K562 (cell line): ENCODE measurements around the gene MFF. TPM values are rescaled to one million over a fixed set of nuclear protein-coding genes. Genes with fewer than 3 reads are reported as not detected.

ENCODE experiments used
- ATAC-seq: fragments of 200-7000 bp; cut with Tn5 transposase; 3 replicates; pipeline ENCODE4 v1.9.1; 2020; ENCODE audit warnings: moderate library complexity
- BruUV-seq: library from RNA; stranded (reverse); fragments of 400-500 nt; replicated peaks from 2 replicates; lab custom pipeline; 2021; lab: Mats Ljungman, UMichigan
- CTCF ChIA-PET: fragments of 300-600 bp; formaldehyde crosslinking; extraction: SDS; loops from one replicate; lab custom pipeline; 2021; ENCODE audit warnings: low intra/inter-chr PET ratio; lab: Yijun Ruan, JAX
- POLR2A ChIA-PET: fragments of 300-600, 350-650 bp; sonication (Branson Sonifier 250); formaldehyde crosslinking; extraction: SDS; loops from one replicate; lab custom pipeline; 2021; ENCODE audit warnings: antibody characterized with exemption, inconsistent platforms; lab: Yijun Ruan, JAX
- DNase-seq, 4 experiments: peaks; one replicate each; pipeline versions ENCODE4 v3.0.0 to v3.0.0-alpha.2; 2011 to 2018; ENCODE audit warnings: low spot score in 3 of 4, mixed read lengths in 3 of 4; ENCODE audit errors: extremely low read depth in 1 of 4
- FAIRE-seq: peaks from 2 replicates; lab custom pipeline; 2011; peaks lifted over from hg19 to GRCh38; lab: Jason Lieb, UNC
- H2AFZ ChIP-seq: 2 replicates; pipeline ENCODE4 v1.6.0; 2011; ENCODE audit warnings: low read depth, low read length, control low read depth, inconsistent platforms
- H3K27ac ChIP-seq: fragments of 200-600 bp; 3 replicates; pipeline ENCODE4 v1.8.0; 2011; ENCODE audit warnings: low read depth, mild to moderate bottlenecking, control low read depth, inconsistent platforms, low read length, moderate library complexity, mixed read lengths; ENCODE audit errors: extremely low read depth
- H3K27me3 ChIP-seq, 2 experiments: fragments of 300-600 bp in 1 of 2; 2 replicates in 1 of 2; 3 replicates in 1 of 2; pipeline versions ENCODE4 v1.6.0 to v1.8.0; 2011; ENCODE audit warnings: inconsistent platforms in 2 of 2, low read length in 2 of 2, mild to moderate bottlenecking in 1 of 2, mixed read lengths in 1 of 2, moderate library complexity in 1 of 2; ENCODE audit not compliant: control insufficient read depth in 2 of 2, insufficient read depth in 2 of 2
- H3K36me3 ChIP-seq: fragments of 300-600 bp; 3 replicates; pipeline ENCODE4 v1.8.0; 2011; ENCODE audit warnings: mild to moderate bottlenecking, low read length, inconsistent platforms; ENCODE audit not compliant: control insufficient read depth, insufficient read depth
- H3K4me1 ChIP-seq, 2 experiments: fragments of 200-600 bp in 1 of 2; replicated peaks in 1 of 2; 2 replicates in 1 of 2; 3 replicates in 1 of 2; pipeline versions ENCODE4 v1.5.1 to v1.8.0; 2011; ENCODE audit warnings: inconsistent platforms in 2 of 2, low read length in 2 of 2, mild to moderate bottlenecking in 1 of 2, mixed read lengths in 1 of 2, moderate library complexity in 1 of 2; ENCODE audit not compliant: control insufficient read depth in 2 of 2, insufficient read depth in 2 of 2
- H3K4me2 ChIP-seq: 2 replicates; pipeline ENCODE4 v1.6.1; 2011; ENCODE audit warnings: low read length, control low read depth, inconsistent platforms, mixed read lengths; ENCODE audit not compliant: insufficient read depth
- H3K4me3 ChIP-seq: fragments of 200-600 bp; sonication (generic), shearing (Covaris generic); 2 replicates; pipeline ENCODE4 v1.5.1; 2016; ENCODE audit warnings: control low read depth, inconsistent platforms
- H3K79me2 ChIP-seq: fragments of 200-600 bp; 3 replicates; pipeline ENCODE4 v1.8.0; 2011; ENCODE audit warnings: low read length, inconsistent platforms; ENCODE audit not compliant: control insufficient read depth, insufficient read depth
- H3K9ac ChIP-seq, 2 experiments: 2 replicates each; pipeline versions ENCODE4 v1.6.0 to v1.6.1; 2011; ENCODE audit warnings: low read depth in 2 of 2, low read length in 2 of 2, control low read depth in 1 of 2, inconsistent platforms in 1 of 2, mild to moderate bottlenecking in 1 of 2, mixed read lengths in 1 of 2; ENCODE audit not compliant: insufficient read depth in 1 of 2
- H3K9me1 ChIP-seq: one replicate; pipeline ENCODE4 v1.6.0; 2011; ENCODE audit warnings: inconsistent platforms, mild to moderate bottlenecking, low read length, moderate library complexity; ENCODE audit not compliant: control insufficient read depth, insufficient read depth
- H3K9me3 ChIP-seq: replicated peaks from 2 replicates; pipeline ENCODE4 v1.5.1; 2011; ENCODE audit warnings: low read depth, low read length, inconsistent platforms; ENCODE audit not compliant: control insufficient read depth, insufficient read depth
- H4K20me1 ChIP-seq: replicated peaks from 2 replicates; pipeline ENCODE4 v1.6.1; 2011; ENCODE audit warnings: low read length, inconsistent platforms, mixed read lengths; ENCODE audit not compliant: control insufficient read depth, insufficient read depth
- CBFA2T2 ChIP-seq: fragments of 450-650 bp; conservative IDR thresholded peaks from 2 replicates; pipeline ENCODE4 v1.6.1; 2017; ENCODE audit warnings: mild to moderate bottlenecking
- CBFA2T3 ChIP-seq: fragments of 450-650 bp; IDR thresholded peaks from 2 replicates; pipeline ENCODE4 v1.6.1; 2017
- MYC ChIP-seq, 2 experiments: fragments of 250-450 bp in 1 of 2; sonication (Bioruptor Pico) in 1 of 2; IDR thresholded peaks; 2 replicates each; pipeline versions ENCODE4 v1.5.1 to v1.6.1; 2012 to 2021; ENCODE audit warnings: low read depth in 2 of 2, borderline replicate concordance in 1 of 2, improper control_type of control experiment in 1 of 2, low read length in 1 of 2, mild to moderate bottlenecking in 1 of 2, moderate library complexity in 1 of 2
- NCOR1 ChIP-seq: fragments of 450-650 bp; IDR thresholded peaks from 2 replicates; pipeline ENCODE4 v1.6.1; 2016; ENCODE audit warnings: mild to moderate bottlenecking, moderate library complexity
- RCOR1 ChIP-seq, 2 experiments: IDR thresholded peaks; 2 replicates each; pipeline ENCODE4 v1.6.1; 2012; ENCODE audit warnings: low read depth in 2 of 2, low read length in 2 of 2, borderline replicate concordance in 1 of 2, improper control_type of control experiment in 1 of 2
- SAFB2 ChIP-seq: fragments of 200-400 bp; formaldehyde crosslinking; IDR thresholded peaks from 2 replicates; pipeline ENCODE4 v1.6.1; 2018; ENCODE audit warnings: borderline replicate concordance, low read length, low read depth, moderate library complexity; ENCODE audit not compliant: severe bottlenecking
- SMARCA4 ChIP-seq: fragments of 450-650 bp; IDR thresholded peaks from 2 replicates; pipeline ENCODE4 v1.6.1; 2016
- SOX6 ChIP-seq: fragments of 450-650 bp; IDR thresholded peaks from 2 replicates; pipeline ENCODE4 v1.6.1; 2014; ENCODE audit warnings: mild to moderate bottlenecking
- TCF3 ChIP-seq: sonication (generic); formaldehyde crosslinking; IDR thresholded peaks from 2 replicates; pipeline ENCODE4 v1.4.0; 2020; ENCODE audit warnings: mild to moderate bottlenecking, missing genetic modification reagents
- ZBTB1 ChIP-seq: sonication (generic); formaldehyde crosslinking; IDR thresholded peaks from 2 replicates; pipeline ENCODE4 v1.8.1; 2023; ENCODE audit warnings: missing genetic modification reagents, low read depth, mild to moderate bottlenecking, borderline replicate concordance
- ZC3H4 ChIP-seq: sonication (generic); formaldehyde crosslinking; IDR thresholded peaks from 2 replicates; pipeline ENCODE4 v1.9.0; 2021; ENCODE audit warnings: missing genetic modification reagents, borderline replicate concordance
- ZNF146 ChIP-seq: IDR thresholded peaks from one replicate; pipeline ENCODE4 v1.6.1; 2018; ENCODE audit warnings: missing compliant biosample characterization; ENCODE audit not compliant: unreplicated experiment
- WGBS: fragments of 100-300 bp; shearing (Covaris generic); methylation state at CpG from one replicate; pipeline ENCODE4 v1.1.6; 2016; ENCODE audit warnings: low coverage, mixed read lengths; ENCODE audit not compliant: insufficient coverage; ENCODE audit errors: missing lambda C conversion rate; 5-methylcytosine and 5-hydroxymethylcytosine counted together
- in situ Hi-C: fragments of 300-500 bp; cut with MboI; formaldehyde crosslinking; loops from 4 replicates; pipeline ENCODE4 v1.15.0; 2018; ENCODE audit warnings: inconsistent platforms, mixed read lengths
- intact Hi-C: fragments of 100-400 bp; cut with micrococcal nuclease; formaldehyde crosslinking; loops from 2 replicates; pipeline ENCODE4 v1.14.2; 2022
- polyA plus RNA-seq, 8 experiments: library from polyadenylated mRNA; depleted of rRNA in 4 of 8; stranded (reverse) in 5 of 8; unstranded in 3 of 8; fragments of >200 nt; fragmentation: Nextera tagmentation in 2 of 8; fragmentation: Illumina TruSeq in 1 of 8; extraction: Ambion mirVana in 2 of 8; extraction: Trizol in 1 of 8; gene quantifications; 2 replicates each; pipeline versions ENCODE4 v1.2.1 to v1.2.3, GENCODE V29; 2011 to 2014; ENCODE audit warnings: inconsistent platforms in 1 of 8, missing spikeins in 1 of 8
- total RNA-seq, 7 experiments: library from RNA; depleted of rRNA in 6 of 7; stranded (reverse); fragments of >200 nt in 6 of 7; fragmentation: Illumina TruSeq in 2 of 7; extraction: Trizol in 2 of 7; gene quantifications; 2 replicates each; pipeline versions ENCODE4 v1.2.1 to v1.2.3, GENCODE V29; 2011 to 2021; ENCODE audit warnings: low replicate concordance in 1 of 7
- TF ChIP-seq, protein P1 (sequence below), 2 experiments: IDR thresholded peaks; 2 replicates each; pipeline ENCODE4 v1.6.1; 2011; ENCODE audit warnings: borderline replicate concordance in 1 of 2, control low read depth in 1 of 2, low read depth in 1 of 2, low read length in 1 of 2, mild to moderate bottlenecking in 1 of 2, mixed read lengths in 1 of 2, moderate library complexity in 1 of 2; ENCODE audit not compliant: insufficient read depth in 1 of 2, insufficient read length in 1 of 2, poor library complexity in 1 of 2, severe bottlenecking in 1 of 2; ENCODE audit errors: extremely low read depth in 1 of 2

Gene MFF
- total and polyA plus RNA-seq, 9 of the 15 experiments (the other 6 are each of a cell fraction or from before 2014, with no cell fraction given), result 9.4 to 75.4 (median 55.7) TPM

DNA sequence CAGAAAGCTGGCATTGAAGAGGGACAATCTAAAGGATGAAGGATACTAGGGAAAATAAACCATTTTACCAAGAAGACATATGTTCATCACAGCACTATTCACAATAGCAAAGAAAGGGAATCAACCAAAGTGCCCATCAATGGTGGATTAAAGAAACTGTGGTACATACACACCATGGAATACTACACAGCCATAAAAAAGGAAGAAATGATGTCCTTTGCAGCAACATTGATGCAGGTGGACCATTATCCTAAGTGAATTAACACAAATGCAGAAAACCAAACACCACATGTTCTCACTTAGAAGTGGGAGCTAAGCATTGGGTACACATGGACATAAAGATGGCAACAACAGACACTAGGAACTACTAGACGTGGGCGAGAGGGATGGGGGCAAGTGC lies 7.2 kb upstream of the MFF start:
- H3K9ac ChIP-seq, result no peak overlapping the region
- H3K4me2 ChIP-seq, result no peak overlapping the region
- no peak overlapping the region for H2AFZ ChIP-seq
- no peak overlapping the region for H3K4me3 ChIP-seq
- BruUV-seq, result no TSS peak
- DNase-seq (no peak), FAIRE-seq (no peak), ATAC-seq (no peak)
- peak; percentile 59 for TF ChIP-seq ZNF146 (CRISPR knock-in tag)
- TF ChIP-seq SAFB2, result no peak
- H3K4me1 ChIP-seq, result peaks cover 0 to 7% of the 10 kb centered on the region in 2 experiments; a peak in 2 of 5 replicates
- WGBS, result 26% methylated on average over 2 of the region's 2 CpGs
- in situ Hi-C loops, result no loop called here
- no peaks in the 10 kb centered on the region for H3K27me3 ChIP-seq
- H3K9me1 ChIP-seq, result no peaks in the 10 kb centered on the region
- H3K36me3 ChIP-seq, result no peaks in the 10 kb centered on the region
- POLR2A ChIA-PET, result no interaction called here
- no peaks in the 10 kb centered on the region for H4K20me1 ChIP-seq
- CTCF ChIA-PET, result no interaction called here
- no peaks in the 10 kb centered on the region for H3K9me3 ChIP-seq
- H3K27ac ChIP-seq, result no peak overlapping the region
- intact Hi-C loops, result no loop called here
- H3K79me2 ChIP-seq, result no peaks in the 10 kb centered on the region

DNA sequence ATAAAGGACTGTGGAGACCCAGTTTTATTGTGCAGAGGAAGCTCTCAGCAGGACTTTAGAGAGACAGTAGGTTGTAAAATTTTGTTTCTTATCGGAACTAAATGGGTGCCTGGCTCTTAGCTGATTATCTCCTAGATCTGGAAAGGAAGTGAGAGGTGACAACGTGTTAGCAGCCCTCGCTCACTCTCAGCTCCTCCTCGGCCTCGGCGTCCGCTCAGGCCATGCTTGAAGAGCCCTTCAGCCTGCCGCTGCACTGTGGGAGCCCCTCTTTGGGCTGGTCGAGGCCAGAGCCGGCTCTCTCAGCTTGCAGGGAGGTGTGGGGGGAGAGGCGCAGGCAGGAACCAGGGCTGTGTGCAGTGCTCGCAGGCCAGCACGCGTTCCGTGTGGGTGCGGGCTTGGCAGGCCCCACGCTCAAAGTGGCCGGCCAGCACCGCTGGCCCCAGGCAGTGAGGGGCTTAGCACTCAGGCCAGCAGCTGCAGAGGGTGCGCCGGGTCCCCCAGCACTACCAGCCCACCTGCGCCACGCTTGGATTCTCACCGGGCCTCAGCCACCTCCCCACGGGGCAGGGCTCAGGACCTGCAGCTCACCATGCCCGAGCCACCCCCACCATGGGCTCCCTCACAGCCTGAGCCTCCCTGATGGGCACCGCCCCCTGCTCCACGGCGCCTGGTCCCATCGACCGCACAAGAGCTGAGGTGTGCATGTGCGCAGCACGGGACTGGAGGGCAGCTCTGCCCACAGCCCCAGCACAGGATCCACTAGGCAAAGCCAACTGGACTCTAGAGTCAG lies 4.6 kb upstream of the MFF start:
- ChIA-PET CTCF (no interaction called here), POLR2A (interaction anchor here (0.8 to 1.1 kb wide), 2 partner anchors 9 to 21 kb away, joined by 3 to 4 read pairs; no protein-coding TSS in a partner anchor)
- H3K9me1 ChIP-seq, result no peaks in the 10 kb centered on the region
- TF ChIP-seq SOX6 (peak; percentile 46; the same call in 1 of the 2 replicates), CBFA2T2 (peak; percentile 69), NCOR1 (0 out of 2 replicates have a peak, but pooled peaks have one; percentile 28), RCOR1 (IDR thresholded peaks at IDR 0.05; ENCODE audit: borderline replicate concordance in 1 of 2, low read depth in 2 of 2, low read length in 2 of 2) (peak in 1 of 2 experiments; percentile 38; a peak in 1 of 4 replicates), TCF3 (peak; percentile 46; the same call in 1 of the 2 replicates), ZBTB1 (no peak), MYC (IDR thresholded peaks at IDR 0.05; ENCODE audit: low read depth, low read length) (0 out of 2 replicates have a peak, but pooled peaks have one; percentile 34), MYC (CRISPR knock-in tag; IDR thresholded peaks at IDR 0.05; ENCODE audit: borderline replicate concordance, low read depth) (no peak), ZC3H4 (CRISPR knock-in tag) (no peak), SMARCA4 (0 out of 2 replicates have a peak, but pooled peaks have one; percentile 23), CBFA2T3 (peak; percentile 79)
- TF ChIP-seq, protein P1, sequence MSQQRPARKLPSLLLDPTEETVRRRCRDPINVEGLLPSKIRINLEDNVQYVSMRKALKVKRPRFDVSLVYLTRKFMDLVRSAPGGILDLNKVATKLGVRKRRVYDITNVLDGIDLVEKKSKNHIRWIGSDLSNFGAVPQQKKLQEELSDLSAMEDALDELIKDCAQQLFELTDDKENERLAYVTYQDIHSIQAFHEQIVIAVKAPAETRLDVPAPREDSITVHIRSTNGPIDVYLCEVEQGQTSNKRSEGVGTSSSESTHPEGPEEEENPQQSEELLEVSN (IDR thresholded peaks at IDR 0.05; ENCODE audit: borderline replicate concordance in 1 of 2, extremely low read depth in 1 of 2, insufficient read depth in 1 of 2, insufficient read length in 1 of 2, low read depth in 1 of 2, low read length in 1 of 2, poor library complexity in 1 of 2, severe bottlenecking in 1 of 2), result peak; percentile 24 to 34

More for the DNA sequence above, 4.6 kb upstream of the MFF start:
- intact Hi-C loops, result loop anchor here (10.0 kb wide), 1 partner anchor 186 kb away; no protein-coding TSS in a partner anchor
- Histone ChIP-seq H3K4me3 (no peak overlapping the region), H3K27ac (no peak overlapping the region), H3K9me3 (peaks cover 6% of the 10 kb centered on the region; the same call in 1 of the 2 replicates), H3K4me2 (no peak overlapping the region), H3K4me1 (peaks cover 0 to 11% of the 10 kb centered on the region in 2 experiments; a peak in 3 of 5 replicates), H4K20me1 (no peaks in the 10 kb centered on the region), H3K79me2 (peaks cover 1% of the 10 kb centered on the region; the same call in 1 of the 3 replicates), H2AFZ (no peak overlapping the region), H3K27me3 (no peaks in the 10 kb centered on the region), H3K9ac (no peak overlapping the region), H3K36me3 (no peaks in the 10 kb centered on the region)
- DNase-seq (peak in 1 of 4 experiments; percentile 46), ATAC-seq (peak; percentile 8; the same call in 1 of the 3 replicates), FAIRE-seq (no peak)
- in situ Hi-C loops, result no loop called here
- 46% methylated on average over 15 of the region's 33 CpGs for WGBS
- no TSS peak for BruUV-seq
